ENCODE results near the gene DOCK11.
A peak's percentile ranks its signal among the peaks of the same experiment; 100 is the strongest.

The DOCK11 gene

GRCh38 chrX:118727686-118728339, 232.2 kb downstream of the DOCK11 start (continued):
- TF ChIP-seq PRDM6 (tag by site-specific recombination; IDR thresholded peaks at IDR 0.05) (no peak), ZNF302 (tag by site-specific recombination; IDR thresholded peaks at IDR 0.05; ENCODE audit: low read depth) (no peak), ZNF791 (tag by site-specific recombination; IDR thresholded peaks at IDR 0.05) (no peak), ZNF341 (tag by site-specific recombination; IDR thresholded peaks at IDR 0.05; ENCODE audit: low read depth) (peak; percentile 91), ZNF510 (tag by site-specific recombination; IDR thresholded peaks at IDR 0.05; ENCODE audit: insufficient replicate concordance) (no peak), ZBTB20 (tag by site-specific recombination; IDR thresholded peaks at IDR 0.05) (peak; percentile 89), ZNF624 (tag by site-specific recombination; IDR thresholded peaks at IDR 0.05) (no peak), ZNF23 (tag by site-specific recombination; IDR thresholded peaks at IDR 0.05; ENCODE audit: borderline replicate concordance) (no peak), ZFP37 (tag by site-specific recombination; IDR thresholded peaks at IDR 0.05) (no peak), ZNF704 (tag by site-specific recombination; IDR thresholded peaks at IDR 0.05) (no peak), SP3 (tag by site-specific recombination; IDR thresholded peaks at IDR 0.05) (no peak), ZNF335 (tag by site-specific recombination; conservative IDR thresholded peaks at IDR 0.05) (peak; percentile 60), ZNF184 (tag by site-specific recombination; IDR thresholded peaks at IDR 0.05) (no peak), ZNF266 (tag by site-specific recombination; IDR thresholded peaks at IDR 0.05; ENCODE audit: low read depth) (no peak), ZNF645 (tag by site-specific recombination; IDR thresholded peaks at IDR 0.05) (no peak), ZBTB49 (tag by site-specific recombination; IDR thresholded peaks at IDR 0.05; ENCODE audit: low read depth) (no peak), ZBTB26 (tag by site-specific recombination; optimal IDR thresholded peaks at IDR 0.05) (peak; percentile 64), PBX3 (CRISPR knock-in tag; IDR thresholded peaks at IDR 0.05) (no peak), ZBTB8A (tag by site-specific recombination; IDR thresholded peaks at IDR 0.05) (peak; percentile 39), SETDB1 (IDR thresholded peaks at IDR 0.05; ENCODE audit: insufficient read length, low read length) (no peak)
- TF ChIP-seq, protein P1, sequence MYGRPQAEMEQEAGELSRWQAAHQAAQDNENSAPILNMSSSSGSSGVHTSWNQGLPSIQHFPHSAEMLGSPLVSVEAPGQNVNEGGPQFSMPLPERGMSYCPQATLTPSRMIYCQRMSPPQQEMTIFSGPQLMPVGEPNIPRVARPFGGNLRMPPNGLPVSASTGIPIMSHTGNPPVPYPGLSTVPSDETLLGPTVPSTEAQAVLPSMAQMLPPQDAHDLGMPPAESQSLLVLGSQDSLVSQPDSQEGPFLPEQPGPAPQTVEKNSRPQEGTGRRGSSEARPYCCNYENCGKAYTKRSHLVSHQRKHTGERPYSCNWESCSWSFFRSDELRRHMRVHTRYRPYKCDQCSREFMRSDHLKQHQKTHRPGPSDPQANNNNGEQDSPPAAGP (tag by site-specific recombination; IDR thresholded peaks at IDR 0.05), result no peak
- TF ChIP-seq, protein P2, sequence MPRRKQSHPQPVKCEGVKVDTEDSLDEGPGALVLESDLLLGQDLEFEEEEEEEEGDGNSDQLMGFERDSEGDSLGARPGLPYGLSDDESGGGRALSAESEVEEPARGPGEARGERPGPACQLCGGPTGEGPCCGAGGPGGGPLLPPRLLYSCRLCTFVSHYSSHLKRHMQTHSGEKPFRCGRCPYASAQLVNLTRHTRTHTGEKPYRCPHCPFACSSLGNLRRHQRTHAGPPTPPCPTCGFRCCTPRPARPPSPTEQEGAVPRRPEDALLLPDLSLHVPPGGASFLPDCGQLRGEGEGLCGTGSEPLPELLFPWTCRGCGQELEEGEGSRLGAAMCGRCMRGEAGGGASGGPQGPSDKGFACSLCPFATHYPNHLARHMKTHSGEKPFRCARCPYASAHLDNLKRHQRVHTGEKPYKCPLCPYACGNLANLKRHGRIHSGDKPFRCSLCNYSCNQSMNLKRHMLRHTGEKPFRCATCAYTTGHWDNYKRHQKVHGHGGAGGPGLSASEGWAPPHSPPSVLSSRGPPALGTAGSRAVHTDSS (tag by site-specific recombination; IDR thresholded peaks at IDR 0.05), result no peak

Measured in HEK293 (cell line).